Activated CD8-positive, alpha-beta memory T cell treated with anti-CD3 and anti-CD28 coated beads for 24 hours (primary cell): ENCODE measurements around the gene CALN1.
"Not testable (repeated sequence)": the region's sequence is repeated elsewhere in the genome, so short reads cannot be mapped to it uniquely, and the experiment has no call there.

Experiments
- DNase-seq: peaks from one replicate; pipeline ENCODE4 v3.0.0-alpha.2; 2020

The CALN1 gene

GRCh38 chr7:72412121-72412618 is at the start of gene CALN1:
Gene CALN1 (minus strand): TSS chr7:72412338.
- DNase-seq: not testable (repeated sequence)

- no peak for DNase-seq
Observed at GRCh38 chr7:72453471-72453870, 41.3 kb upstream of the CALN1 start.

GRCh38 chr7:72447465-72448204 is 35.5 kb upstream of the CALN1 start:
- no peak for DNase-seq

GRCh38 chr7:72446591-72447462 is 34.7 kb upstream of the CALN1 start:
- no peak for DNase-seq

- no peak for DNase-seq
Observed at GRCh38 chr7:72446131-72446530, 34.0 kb upstream of the CALN1 start.

- no peak for DNase-seq
Observed at GRCh38 chr7:72445580-72445979, 33.4 kb upstream of the CALN1 start.

GRCh38 chr7:72445075-72445474 is 32.9 kb upstream of the CALN1 start:
- no peak for DNase-seq

- no peak for DNase-seq
Observed at GRCh38 chr7:72444026-72444776, 32.1 kb upstream of the CALN1 start.

- DNase-seq: no peak
Observed at GRCh38 chr7:72441791-72442190, 29.7 kb upstream of the CALN1 start.

- DNase-seq: no peak
Observed at GRCh38 chr7:72438491-72438890, 26.4 kb upstream of the CALN1 start.

- DNase-seq: no peak
Observed at GRCh38 chr7:72437610-72438009, 25.5 kb upstream of the CALN1 start.

- no peak for DNase-seq
Observed at GRCh38 chr7:72437061-72437585, 25.0 kb upstream of the CALN1 start.

- DNase-seq: no peak
Observed at GRCh38 chr7:72435925-72436480, 23.9 kb upstream of the CALN1 start.

GRCh38 chr7:72435366-72435765 is 23.2 kb upstream of the CALN1 start:
- no peak for DNase-seq

GRCh38 chr7:72430531-72430930 is 18.4 kb upstream of the CALN1 start:
- no peak for DNase-seq

- DNase-seq: no peak
Observed at GRCh38 chr7:72429316-72429715, 17.2 kb upstream of the CALN1 start.

- DNase-seq: no peak
Observed at GRCh38 chr7:72416846-72417245, 4.7 kb upstream of the CALN1 start.

- no peak for DNase-seq
Observed at GRCh38 chr7:72415586-72415985, 3.4 kb upstream of the CALN1 start.

- no peak for DNase-seq
Observed at GRCh38 chr7:72413886-72414285, 1.7 kb upstream of the CALN1 start.

GRCh38 chr7:72413290-72413689 is 1.2 kb upstream of the CALN1 start:
- DNase-seq: no peak

GRCh38 chr7:72411419-72411818 is 719 bp downstream of the CALN1 start:
- no peak for DNase-seq

- DNase-seq: no peak
Observed at GRCh38 chr7:72409638-72410015, 2.5 kb downstream of the CALN1 start.
